Ascending aorta (tissue), 2 donors: ENCODE results near the gene XDH. TPM values are rescaled to one million over a fixed set of nuclear protein-coding genes. Genes with fewer than 3 reads are reported as not detected.

Experiments used
- DNase-seq, 2 donors: peaks; one replicate each; pipeline ENCODE4 v3.0.0-alpha.2; 2019; ENCODE audit warnings: low spot score in 2 of 2
- H3K27ac ChIP-seq, 2 donors: fragments of 200-600 bp; sonication (generic); one replicate each; pipeline ENCODE4 v1.5.1; 2016 to 2017; ENCODE audit warnings: mild to moderate bottlenecking in 1 of 2
- H3K27me3 ChIP-seq: fragments of 200-600 bp; sonication (generic); one replicate; pipeline ENCODE4 v1.5.1; 2017
- H3K36me3 ChIP-seq, 2 donors: fragments of 200-600 bp; sonication (generic); one replicate each; pipeline ENCODE4 v1.5.1; 2016
- H3K4me1 ChIP-seq, 2 donors: fragments of 200-600 bp; sonication (generic); one replicate each; pipeline ENCODE4 v1.5.1; 2016 to 2017; ENCODE audit warnings: mild to moderate bottlenecking in 1 of 2
- H3K4me3 ChIP-seq, 2 donors: fragments of 200-600 bp; sonication (generic); one replicate each; pipeline ENCODE4 v1.5.1; 2016 to 2017; ENCODE audit warnings: mild to moderate bottlenecking in 1 of 2
- H3K9me3 ChIP-seq, 2 donors: fragments of 200-600 bp; sonication (generic); one replicate each; pipeline ENCODE4 v1.5.1; 2016
- intact Hi-C: fragments of 100-400 bp; cut with DNase I; formaldehyde crosslinking; loops from one replicate; pipeline ENCODE4 v1.15.1; 2023
- total RNA-seq: library from RNA; depleted of rRNA; stranded (reverse); fragments of >200 nt; gene quantifications from one replicate; pipeline ENCODE4 v1.1.0, GENCODE V29; 2016
- TF ChIP-seq, protein P1 (sequence below), 3 experiments: fragments of 200-600 bp in 2 of 3; fragments of 450-650 bp in 1 of 3; sonication (generic) in 2 of 3; IDR thresholded peaks; one replicate each; pipeline ENCODE4 v1.5.1; 2016 to 2019; ENCODE audit warnings: antibody characterized with exemption in 3 of 3, mild to moderate bottlenecking in 1 of 3, moderate library complexity in 1 of 3

The XDH gene
- total RNA-seq, 1 donor from 2014 or later: not detected

DNA sequence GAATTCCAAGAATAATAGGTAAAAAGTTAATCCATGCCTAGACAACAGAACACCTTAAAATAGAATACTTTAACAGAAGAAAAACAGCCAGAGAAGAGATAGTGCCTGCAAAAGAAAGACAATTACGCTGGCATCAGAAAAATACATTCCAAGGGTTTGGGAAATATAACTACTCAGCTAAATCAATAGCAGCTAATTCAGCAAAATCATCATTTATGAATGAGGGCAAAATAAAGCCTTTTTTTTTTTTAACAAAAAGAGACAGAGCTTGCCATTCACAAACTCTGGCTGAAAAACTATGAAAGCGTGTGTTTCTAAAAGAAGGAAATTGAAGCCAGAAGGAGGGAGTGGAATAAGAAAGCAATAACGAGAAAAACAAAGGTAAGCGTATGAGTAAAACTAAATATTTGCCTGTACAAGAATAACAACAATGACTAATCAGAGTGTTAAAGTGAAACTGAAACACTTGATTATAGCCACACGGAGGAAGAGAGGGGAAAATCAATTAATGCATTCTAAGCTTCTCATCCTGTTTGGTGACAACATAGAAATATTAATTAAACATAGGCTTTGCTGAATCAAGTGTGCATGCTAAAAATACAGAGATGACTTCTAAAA, 90.4 kb downstream of the XDH start:
- H3K36me3 ChIP-seq: no peaks in the 10 kb centered on the region
- peak overlapping the region; percentile 59 to 75 for H3K27ac ChIP-seq
- no peaks in the 10 kb centered on the region for H3K27me3 ChIP-seq
- intact Hi-C loops: loop anchor here (5.0 kb wide), 2 partner anchors 92 to 187 kb away; partner anchors contain the start of genes EHD3 and GALNT14
- TF ChIP-seq, protein P1, sequence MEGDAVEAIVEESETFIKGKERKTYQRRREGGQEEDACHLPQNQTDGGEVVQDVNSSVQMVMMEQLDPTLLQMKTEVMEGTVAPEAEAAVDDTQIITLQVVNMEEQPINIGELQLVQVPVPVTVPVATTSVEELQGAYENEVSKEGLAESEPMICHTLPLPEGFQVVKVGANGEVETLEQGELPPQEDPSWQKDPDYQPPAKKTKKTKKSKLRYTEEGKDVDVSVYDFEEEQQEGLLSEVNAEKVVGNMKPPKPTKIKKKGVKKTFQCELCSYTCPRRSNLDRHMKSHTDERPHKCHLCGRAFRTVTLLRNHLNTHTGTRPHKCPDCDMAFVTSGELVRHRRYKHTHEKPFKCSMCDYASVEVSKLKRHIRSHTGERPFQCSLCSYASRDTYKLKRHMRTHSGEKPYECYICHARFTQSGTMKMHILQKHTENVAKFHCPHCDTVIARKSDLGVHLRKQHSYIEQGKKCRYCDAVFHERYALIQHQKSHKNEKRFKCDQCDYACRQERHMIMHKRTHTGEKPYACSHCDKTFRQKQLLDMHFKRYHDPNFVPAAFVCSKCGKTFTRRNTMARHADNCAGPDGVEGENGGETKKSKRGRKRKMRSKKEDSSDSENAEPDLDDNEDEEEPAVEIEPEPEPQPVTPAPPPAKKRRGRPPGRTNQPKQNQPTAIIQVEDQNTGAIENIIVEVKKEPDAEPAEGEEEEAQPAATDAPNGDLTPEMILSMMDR (IDR thresholded peaks at IDR 0.05): no peak
- H3K9me3 ChIP-seq: no peaks in the 10 kb centered on the region
- no peak for DNase-seq
- peak overlapping the region; percentile 39 to 50 for H3K4me3 ChIP-seq
- H3K4me1 ChIP-seq: peaks cover 5 to 25% of the 10 kb centered on the region in 2 donors

DNA sequence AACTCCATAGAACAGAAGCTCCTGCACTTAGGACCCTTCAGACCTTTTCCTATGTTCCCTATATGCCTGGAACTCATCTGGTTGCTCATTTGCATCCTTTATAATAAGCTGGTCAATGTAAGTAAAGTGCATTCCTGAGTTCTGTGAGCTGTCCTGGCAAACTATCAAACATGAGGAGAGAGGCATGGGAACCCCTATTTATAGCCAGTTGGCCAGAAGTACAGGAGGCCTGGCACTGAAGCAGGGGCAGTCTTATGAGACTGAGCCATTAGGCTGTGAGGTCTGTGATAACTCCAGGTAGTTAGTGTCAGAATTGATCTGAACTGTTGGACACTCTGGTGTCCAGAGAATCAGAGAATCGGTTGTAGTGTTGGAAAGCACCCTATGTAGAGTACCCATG, 92.2 kb downstream of the XDH start:
- Histone ChIP-seq H3K4me1 (peaks cover 5 to 25% of the 10 kb centered on the region in 2 donors), H3K27ac (peak overlapping the region; percentile 54 to 75), H3K9me3 (no peaks in the 10 kb centered on the region), H3K4me3 (no peak overlapping the region), H3K27me3 (no peaks in the 10 kb centered on the region), H3K36me3 (no peaks in the 10 kb centered on the region)
- intact Hi-C loops: loop anchor here (1.0 to 5.0 kb wide), 3 partner anchors 25 to 185 kb away; partner anchors contain the start of genes EHD3 and GALNT14
- no peak for DNase-seq
- TF ChIP-seq, protein P1 (IDR thresholded peaks at IDR 0.05): no peak

DNA sequence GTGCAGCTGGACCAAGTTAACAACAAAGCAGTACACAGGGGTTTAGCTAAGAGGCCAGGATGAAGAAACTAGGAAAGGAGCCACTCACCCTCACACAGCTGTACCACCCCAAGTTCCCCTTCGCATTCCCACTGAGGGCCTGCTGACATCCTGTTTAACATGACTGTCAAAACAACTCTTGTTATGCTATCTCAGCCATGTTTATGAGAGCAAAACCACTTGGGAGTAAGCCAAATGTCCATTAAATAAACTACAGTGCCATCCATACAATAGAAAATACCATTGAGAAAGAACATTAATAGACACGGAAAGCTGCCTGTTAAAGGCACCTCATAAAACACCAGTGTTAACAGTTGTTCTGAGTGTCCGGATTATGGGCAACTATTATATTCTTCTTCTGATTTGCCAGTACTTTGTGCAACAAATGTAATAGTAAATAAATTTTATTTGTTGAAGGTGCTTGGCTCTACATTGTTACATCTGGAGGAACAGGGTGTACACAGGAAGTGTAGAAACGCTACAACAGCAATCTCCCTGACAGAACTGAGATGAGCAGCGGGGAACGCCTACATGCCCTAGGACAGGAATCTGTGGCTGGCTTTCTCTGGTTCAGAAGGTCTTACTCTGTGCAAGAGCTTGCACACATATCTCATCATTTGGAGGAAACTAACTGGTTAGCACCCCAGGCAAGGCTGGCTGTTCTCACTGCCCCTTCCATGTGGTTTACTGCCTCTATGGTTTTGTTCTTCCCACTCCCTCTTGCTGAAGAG, 95.0 kb downstream of the XDH start:
- H3K9me3 ChIP-seq: no peaks in the 10 kb centered on the region
- peak overlapping the region in 1 of 2 donors; percentile 42 for H3K27ac ChIP-seq
- DNase-seq: no peak

DNA sequence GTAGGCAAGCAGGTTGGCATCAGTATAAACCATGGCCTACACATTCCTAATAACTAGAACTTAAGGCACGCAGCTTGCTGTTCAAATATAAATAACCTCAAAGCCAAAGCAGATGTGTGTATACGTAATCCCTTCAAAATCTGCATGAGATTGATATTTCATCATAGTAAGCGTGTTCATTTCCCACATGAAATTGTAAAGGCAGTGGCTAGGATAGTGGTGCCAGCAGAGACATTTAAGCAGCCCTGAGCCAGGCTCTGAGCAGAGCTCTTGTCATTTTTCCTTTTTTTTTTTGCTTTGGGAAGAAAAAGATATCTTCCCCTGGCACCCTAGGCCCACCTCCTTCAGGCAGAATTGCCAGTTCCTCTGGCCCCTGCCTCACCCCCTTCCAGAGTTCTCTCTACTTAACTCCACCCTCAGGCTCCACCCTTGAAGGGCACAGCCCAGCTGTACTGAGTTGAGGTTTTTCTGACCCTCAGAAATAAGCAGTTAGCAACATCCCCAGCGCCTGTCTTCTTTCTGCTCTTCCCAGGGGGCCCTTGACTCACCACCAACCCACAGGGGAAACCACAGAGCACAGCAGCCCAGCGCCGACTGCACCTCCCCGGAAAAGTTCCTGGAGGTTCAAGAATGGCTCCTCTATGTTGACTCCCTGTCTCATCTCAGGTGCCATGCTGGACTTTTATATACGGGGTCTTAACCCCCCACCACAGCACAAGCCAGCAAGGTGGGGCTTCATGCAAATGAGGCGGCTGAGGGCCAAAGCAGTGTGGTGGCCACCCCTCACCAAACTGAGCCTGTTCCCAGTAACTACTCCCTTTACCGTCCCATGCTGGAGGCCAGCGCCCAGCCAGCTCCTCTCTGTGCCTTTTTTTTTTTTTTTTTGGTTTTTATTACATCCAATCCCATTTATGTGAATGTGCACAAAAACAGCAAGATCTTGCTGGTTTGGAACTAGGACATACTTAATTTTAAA, 95.9 kb downstream of the XDH start:
- H3K27me3 ChIP-seq: no peaks in the 10 kb centered on the region
- peaks cover 5 to 17% of the 10 kb centered on the region in 2 donors for H3K4me1 ChIP-seq
- H3K27ac ChIP-seq: peak overlapping the region in 1 of 2 donors; percentile 10
- peak in 1 of 2 donors; percentile 65 for DNase-seq
- no peaks in the 10 kb centered on the region for H3K36me3 ChIP-seq
- H3K9me3 ChIP-seq: no peaks in the 10 kb centered on the region
- TF ChIP-seq, protein P1 (IDR thresholded peaks at IDR 0.05): no peak
- intact Hi-C loops: no loop called here
- no peak overlapping the region for H3K4me3 ChIP-seq

More for the DNA sequence above, 95.0 kb downstream of the XDH start:
- H3K27me3 ChIP-seq: no peaks in the 10 kb centered on the region
- peaks cover 5 to 23% of the 10 kb centered on the region in 2 donors for H3K4me1 ChIP-seq
- no peaks in the 10 kb centered on the region for H3K36me3 ChIP-seq
- intact Hi-C loops: loop anchor here (5.0 kb wide), 2 partner anchors 87 to 182 kb away; partner anchors contain the start of genes EHD3 and GALNT14
- TF ChIP-seq, protein P1 (IDR thresholded peaks at IDR 0.05): no peak
- H3K4me3 ChIP-seq: no peak overlapping the region

DNA sequence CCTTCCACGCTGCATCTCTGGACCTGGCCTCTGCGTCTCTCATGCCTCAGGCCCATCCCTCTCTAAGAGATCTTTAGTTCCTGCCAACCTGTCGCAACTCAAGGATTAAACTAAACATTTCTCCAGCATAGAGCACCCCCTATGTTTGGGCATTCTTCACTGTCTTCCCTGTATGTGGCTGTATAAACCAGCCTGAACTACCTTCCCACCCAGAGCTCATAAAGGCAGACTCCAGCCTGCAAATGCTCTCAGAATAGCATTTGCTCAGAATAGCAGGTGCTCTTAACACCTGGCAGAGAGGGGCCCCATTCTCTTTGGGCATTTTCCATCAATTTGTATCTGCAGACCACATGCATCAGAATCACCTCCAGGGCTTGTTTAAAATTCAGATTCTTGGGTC, 97.1 kb downstream of the XDH start:
- Histone ChIP-seq H3K27ac (no peak overlapping the region), H3K36me3 (no peaks in the 10 kb centered on the region), H3K4me3 (no peak overlapping the region), H3K27me3 (no peaks in the 10 kb centered on the region), H3K4me1 (peaks cover 5 to 6% of the 10 kb centered on the region in 2 donors), H3K9me3 (no peaks in the 10 kb centered on the region)
- DNase-seq: no peak
- TF ChIP-seq, protein P1 (IDR thresholded peaks at IDR 0.05): no peak
- intact Hi-C loops: no loop called here
